GM12878 (cell line): ENCODE measurements around the gene SCRN2. TPM values are rescaled to one million over a fixed set of nuclear protein-coding genes. Genes with fewer than 3 reads are reported as not detected.

Experiments
- BHLHE40 ChIP-seq, 2 experiments: fragments of 450-650 bp in 1 of 2; IDR thresholded peaks; 2 replicates each; pipeline ENCODE4 v1.6.1; 2011 to 2017; ENCODE audit warnings: low read depth in 2 of 2, borderline replicate concordance in 1 of 2, improper control_type of control experiment in 1 of 2, low read length in 1 of 2, mild to moderate bottlenecking in 1 of 2
- CBX5 ChIP-seq: sonication (generic); IDR thresholded peaks from 2 replicates; pipeline ENCODE4 v1.6.1; 2016; ENCODE audit warnings: low read depth, moderate library complexity, mild to moderate bottlenecking, inconsistent platforms
- CHD1 ChIP-seq: IDR thresholded peaks from 2 replicates; pipeline ENCODE4 v1.6.1; 2012; ENCODE audit warnings: low read depth, low read length, improper control_type of control experiment
- CHD4 ChIP-seq: fragments of 200-600 bp; sonication (generic); IDR thresholded peaks from 2 replicates; pipeline ENCODE4 v1.6.1; 2016; ENCODE audit warnings: mild to moderate bottlenecking
- EZH2 ChIP-seq: IDR thresholded peaks from 2 replicates; pipeline ENCODE4 v1.6.1; 2012; ENCODE audit warnings: low read depth, mild to moderate bottlenecking, control low read depth, inconsistent platforms, low read length, borderline replicate concordance; ENCODE audit not compliant: control insufficient read depth
- GABPA ChIP-seq: IDR thresholded peaks from 2 replicates; pipeline ENCODE4 v1.6.1; 2014; ENCODE audit warnings: antibody characterized with exemption, low read depth, mild to moderate bottlenecking, inconsistent platforms
- HDGF ChIP-seq: fragments of 450-650 bp; IDR thresholded peaks from 2 replicates; pipeline ENCODE4 v1.6.1; 2016; ENCODE audit warnings: antibody characterized with exemption
- IKZF1 ChIP-seq: fragments of 450-650 bp; conservative IDR thresholded peaks from 2 replicates; pipeline ENCODE4 v1.6.1; 2017; ENCODE audit warnings: antibody characterized with exemption, mild to moderate bottlenecking
- IKZF2 ChIP-seq, 2 experiments: fragments of 450-650 bp; IDR thresholded peaks; 2 replicates each; pipeline ENCODE4 v1.6.1; 2017; ENCODE audit warnings: mild to moderate bottlenecking in 2 of 2, moderate library complexity in 2 of 2
- MEF2A ChIP-seq: IDR thresholded peaks from 2 replicates; pipeline ENCODE4 v1.6.1; 2011; ENCODE audit warnings: low read depth, mild to moderate bottlenecking, low read length, moderate library complexity; ENCODE audit not compliant: insufficient read depth
- MXI1 ChIP-seq: fragments of 150-350 bp; IDR thresholded peaks from 2 replicates; pipeline ENCODE4 v1.6.1; 2011; ENCODE audit warnings: low read depth, mild to moderate bottlenecking, inconsistent platforms, low read length, improper control_type of control experiment
- MYC ChIP-seq: IDR thresholded peaks from 2 replicates; pipeline ENCODE4 v1.6.1; 2011; ENCODE audit warnings: mild to moderate bottlenecking, low read length, moderate library complexity, inconsistent platforms; ENCODE audit not compliant: insufficient read depth, insufficient replicate concordance, insufficient read length, severe bottlenecking
- PAX8 ChIP-seq: fragments of 450-650 bp; IDR thresholded peaks from 2 replicates; pipeline ENCODE4 v1.6.1; 2017; ENCODE audit warnings: mild to moderate bottlenecking, moderate library complexity
- POLR2A ChIP-seq: IDR thresholded peaks from 2 replicates; pipeline ENCODE4 v1.6.1; 2011; ENCODE audit warnings: low read depth, mild to moderate bottlenecking, low read length
- SIN3A ChIP-seq: IDR thresholded peaks from 2 replicates; pipeline ENCODE4 v1.6.1; 2012; ENCODE audit warnings: low read depth, low read length, improper control_type of control experiment
- SMC3 ChIP-seq: IDR thresholded peaks from 2 replicates; pipeline ENCODE4 v1.6.1; 2011; ENCODE audit warnings: low read length, improper control_type of control experiment, borderline replicate concordance
- SP1 ChIP-seq: IDR thresholded peaks from one replicate; pipeline ENCODE4 v1.6.1; 2011; ENCODE audit warnings: low read depth, low read length
- SREBF2 ChIP-seq: IDR thresholded peaks from 2 replicates; pipeline ENCODE4 v1.6.1; 2012; ENCODE audit warnings: mild to moderate bottlenecking, low read length
- STAT1 ChIP-seq: fragments of 450-650 bp; conservative IDR thresholded peaks from 2 replicates; pipeline ENCODE4 v1.6.1; 2014; ENCODE audit warnings: antibody characterized with exemption, mild to moderate bottlenecking
- SUZ12 ChIP-seq: fragments of 200-600 bp; sonication (generic); IDR thresholded peaks from one replicate; pipeline ENCODE4 v1.6.1; 2018; ENCODE audit warnings: antibody characterized with exemption, mild to moderate bottlenecking; ENCODE audit not compliant: unreplicated experiment
- TCF7 ChIP-seq: IDR thresholded peaks from 2 replicates; pipeline ENCODE4 v1.6.1; 2014; ENCODE audit warnings: antibody characterized with exemption, borderline replicate concordance
- polyA plus RNA-seq, 11 experiments: library from polyadenylated mRNA; depleted of rRNA in 4 of 11; unstranded in 6 of 11; stranded (reverse) in 5 of 11; fragments of >200 nt; fragmentation: Nextera tagmentation in 4 of 11; fragmentation: Illumina TruSeq in 1 of 11; extraction: Ambion mirVana in 4 of 11; extraction: Trizol in 1 of 11; gene quantifications; 1 replicate in 1 of 11; 2 replicates in 10 of 11; pipeline versions ENCODE4 v1.2.1 to v1.2.3, GENCODE V29; 2011 to 2016; ENCODE audit warnings: inconsistent platforms in 2 of 11, missing spikeins in 2 of 11, low read depth in 1 of 11
- total RNA-seq, 4 experiments: library from RNA; depleted of rRNA in 3 of 4; stranded (reverse); fragments of >200 nt in 3 of 4; fragmentation: Illumina TruSeq in 1 of 4; extraction: Trizol in 1 of 4; gene quantifications; 2 replicates each; pipeline versions ENCODE4 v1.2.1 to v1.2.3, GENCODE V29; 2013 to 2021
- TF ChIP-seq, protein P1 (sequence below): IDR thresholded peaks from 2 replicates; pipeline ENCODE4 v1.6.1; 2011; ENCODE audit warnings: mild to moderate bottlenecking, low read depth, low read length, moderate library complexity; ENCODE audit not compliant: insufficient replicate concordance
- TF ChIP-seq, protein P2 (sequence below): fragments of 450-650 bp; IDR thresholded peaks from 2 replicates; pipeline ENCODE4 v1.6.1; 2016; ENCODE audit warnings: mild to moderate bottlenecking
- TF ChIP-seq, protein P3 (sequence below): fragments of 450-650 bp; formaldehyde crosslinking; IDR thresholded peaks from 2 replicates; pipeline ENCODE4 v1.5.0; 2022; ENCODE audit warnings: mild to moderate bottlenecking, missing genetic modification characterization
- TF ChIP-seq, protein P4 (sequence below): IDR thresholded peaks from 2 replicates; pipeline ENCODE4 v1.6.1; 2012; ENCODE audit warnings: low read depth, low read length, improper control_type of control experiment

The SCRN2 gene
- total and polyA plus RNA-seq, 10 of the 15 experiments (the other 5 are each of a cell fraction or from before 2014, with no cell fraction given), result 0.34 to 33.3 (median 20.1) TPM

DNA sequence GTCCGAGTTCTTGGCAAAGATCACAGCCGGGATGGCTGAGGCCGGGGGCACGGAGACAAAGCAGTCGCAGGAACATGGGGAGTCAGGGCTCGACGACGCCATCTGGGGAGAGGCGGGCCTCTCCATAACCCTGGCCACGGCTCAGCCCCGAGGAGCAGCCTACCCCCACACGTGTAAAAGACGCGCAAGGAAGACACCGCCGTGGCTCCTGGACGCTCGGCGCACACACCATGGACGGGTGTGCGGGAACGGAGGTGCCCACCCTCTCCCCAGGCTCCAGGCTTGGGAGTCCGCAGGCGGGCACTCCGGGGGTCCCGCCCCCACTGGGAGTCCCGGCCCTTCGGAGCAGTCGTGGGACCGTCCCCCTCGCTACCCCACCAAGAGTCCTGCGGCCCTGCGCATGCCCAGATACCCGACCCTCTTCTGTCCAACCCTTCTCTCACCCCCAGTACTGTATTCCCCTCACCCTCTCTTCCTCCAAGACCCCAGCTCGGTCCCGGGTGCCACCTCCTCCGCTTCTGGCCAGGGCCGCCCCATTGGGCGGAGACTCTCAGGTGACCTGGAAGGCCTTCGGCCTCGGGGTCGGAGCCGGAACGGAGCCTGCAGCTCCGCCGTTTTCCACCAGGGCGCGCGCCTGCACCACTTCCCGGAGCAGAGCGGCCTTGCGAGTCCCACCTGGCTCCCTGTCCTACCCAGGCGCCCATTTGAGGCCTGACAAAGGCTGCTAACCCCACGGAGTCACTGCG lies at the start of gene SCRN2 (continued):
- TF ChIP-seq TCF7 (no peak), HDGF (peak; percentile 81), IKZF1 (peak; percentile 51), SMC3 (peak; percentile 90), SIN3A (peak; percentile 52), MEF2A (no peak), CBX5 (no peak), IKZF2 (IDR thresholded peaks at IDR 0.05) (no peak; a peak in 1 of 4 replicates), STAT1 (no peak), MYC (no peak), SREBF2 (no peak), CHD1 (0 out of 2 replicates have a peak, but pooled peaks have one; percentile 42), CHD4 (no peak), SUZ12 (no peak), MXI1 (no peak), SP1 (peak; percentile 32), BHLHE40 (IDR thresholded peaks at IDR 0.05; ENCODE audit: borderline replicate concordance in 1 of 2, low read depth in 2 of 2, low read length in 1 of 2) (peak; percentile 56 to 67; a peak in 2 of 4 replicates), PAX8 (no peak), EZH2 (no peak), POLR2A (peak; percentile 65; the same call in 1 of the 2 replicates), GABPA (peak; percentile 72; the same call in 1 of the 2 replicates)
- TF ChIP-seq, protein P1, sequence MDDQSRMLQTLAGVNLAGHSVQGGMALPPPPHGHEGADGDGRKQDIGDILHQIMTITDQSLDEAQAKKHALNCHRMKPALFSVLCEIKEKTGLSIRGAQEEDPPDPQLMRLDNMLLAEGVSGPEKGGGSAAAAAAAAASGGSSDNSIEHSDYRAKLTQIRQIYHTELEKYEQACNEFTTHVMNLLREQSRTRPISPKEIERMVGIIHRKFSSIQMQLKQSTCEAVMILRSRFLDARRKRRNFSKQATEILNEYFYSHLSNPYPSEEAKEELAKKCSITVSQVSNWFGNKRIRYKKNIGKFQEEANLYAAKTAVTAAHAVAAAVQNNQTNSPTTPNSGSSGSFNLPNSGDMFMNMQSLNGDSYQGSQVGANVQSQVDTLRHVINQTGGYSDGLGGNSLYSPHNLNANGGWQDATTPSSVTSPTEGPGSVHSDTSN, result no peak
- TF ChIP-seq, protein P2, sequence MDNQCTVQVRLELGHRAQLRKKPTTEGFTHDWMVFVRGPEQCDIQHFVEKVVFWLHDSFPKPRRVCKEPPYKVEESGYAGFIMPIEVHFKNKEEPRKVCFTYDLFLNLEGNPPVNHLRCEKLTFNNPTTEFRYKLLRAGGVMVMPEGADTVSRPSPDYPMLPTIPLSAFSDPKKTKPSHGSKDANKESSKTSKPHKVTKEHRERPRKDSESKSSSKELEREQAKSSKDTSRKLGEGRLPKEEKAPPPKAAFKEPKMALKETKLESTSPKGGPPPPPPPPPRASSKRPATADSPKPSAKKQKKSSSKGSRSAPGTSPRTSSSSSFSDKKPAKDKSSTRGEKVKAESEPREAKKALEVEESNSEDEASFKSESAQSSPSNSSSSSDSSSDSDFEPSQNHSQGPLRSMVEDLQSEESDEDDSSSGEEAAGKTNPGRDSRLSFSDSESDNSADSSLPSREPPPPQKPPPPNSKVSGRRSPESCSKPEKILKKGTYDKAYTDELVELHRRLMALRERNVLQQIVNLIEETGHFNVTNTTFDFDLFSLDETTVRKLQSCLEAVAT, result no peak
- TF ChIP-seq, protein P3, sequence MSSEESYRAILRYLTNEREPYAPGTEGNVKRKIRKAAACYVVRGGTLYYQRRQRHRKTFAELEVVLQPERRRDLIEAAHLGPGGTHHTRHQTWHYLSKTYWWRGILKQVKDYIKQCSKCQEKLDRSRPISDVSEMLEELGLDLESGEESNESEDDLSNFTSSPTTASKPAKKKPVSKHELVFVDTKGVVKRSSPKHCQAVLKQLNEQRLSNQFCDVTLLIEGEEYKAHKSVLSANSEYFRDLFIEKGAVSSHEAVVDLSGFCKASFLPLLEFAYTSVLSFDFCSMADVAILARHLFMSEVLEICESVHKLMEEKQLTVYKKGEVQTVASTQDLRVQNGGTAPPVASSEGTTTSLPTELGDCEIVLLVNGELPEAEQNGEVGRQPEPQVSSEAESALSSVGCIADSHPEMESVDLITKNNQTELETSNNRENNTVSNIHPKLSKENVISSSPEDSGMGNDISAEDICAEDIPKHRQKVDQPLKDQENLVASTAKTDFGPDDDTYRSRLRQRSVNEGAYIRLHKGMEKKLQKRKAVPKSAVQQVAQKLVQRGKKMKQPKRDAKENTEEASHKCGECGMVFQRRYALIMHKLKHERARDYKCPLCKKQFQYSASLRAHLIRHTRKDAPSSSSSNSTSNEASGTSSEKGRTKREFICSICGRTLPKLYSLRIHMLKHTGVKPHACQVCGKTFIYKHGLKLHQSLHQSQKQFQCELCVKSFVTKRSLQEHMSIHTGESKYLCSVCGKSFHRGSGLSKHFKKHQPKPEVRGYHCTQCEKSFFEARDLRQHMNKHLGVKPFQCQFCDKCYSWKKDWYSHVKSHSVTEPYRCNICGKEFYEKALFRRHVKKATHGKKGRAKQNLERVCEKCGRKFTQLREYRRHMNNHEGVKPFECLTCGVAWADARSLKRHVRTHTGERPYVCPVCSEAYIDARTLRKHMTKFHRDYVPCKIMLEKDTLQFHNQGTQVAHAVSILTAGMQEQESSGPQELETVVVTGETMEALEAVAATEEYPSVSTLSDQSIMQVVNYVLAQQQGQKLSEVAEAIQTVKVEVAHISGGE, result no peak
- TF ChIP-seq, protein P4, sequence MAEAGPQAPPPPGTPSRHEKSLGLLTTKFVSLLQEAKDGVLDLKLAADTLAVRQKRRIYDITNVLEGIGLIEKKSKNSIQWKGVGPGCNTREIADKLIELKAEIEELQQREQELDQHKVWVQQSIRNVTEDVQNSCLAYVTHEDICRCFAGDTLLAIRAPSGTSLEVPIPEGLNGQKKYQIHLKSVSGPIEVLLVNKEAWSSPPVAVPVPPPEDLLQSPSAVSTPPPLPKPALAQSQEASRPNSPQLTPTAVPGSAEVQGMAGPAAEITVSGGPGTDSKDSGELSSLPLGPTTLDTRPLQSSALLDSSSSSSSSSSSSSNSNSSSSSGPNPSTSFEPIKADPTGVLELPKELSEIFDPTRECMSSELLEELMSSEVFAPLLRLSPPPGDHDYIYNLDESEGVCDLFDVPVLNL, result no peak
